ENCODE data around the gene RINL.

DNA sequence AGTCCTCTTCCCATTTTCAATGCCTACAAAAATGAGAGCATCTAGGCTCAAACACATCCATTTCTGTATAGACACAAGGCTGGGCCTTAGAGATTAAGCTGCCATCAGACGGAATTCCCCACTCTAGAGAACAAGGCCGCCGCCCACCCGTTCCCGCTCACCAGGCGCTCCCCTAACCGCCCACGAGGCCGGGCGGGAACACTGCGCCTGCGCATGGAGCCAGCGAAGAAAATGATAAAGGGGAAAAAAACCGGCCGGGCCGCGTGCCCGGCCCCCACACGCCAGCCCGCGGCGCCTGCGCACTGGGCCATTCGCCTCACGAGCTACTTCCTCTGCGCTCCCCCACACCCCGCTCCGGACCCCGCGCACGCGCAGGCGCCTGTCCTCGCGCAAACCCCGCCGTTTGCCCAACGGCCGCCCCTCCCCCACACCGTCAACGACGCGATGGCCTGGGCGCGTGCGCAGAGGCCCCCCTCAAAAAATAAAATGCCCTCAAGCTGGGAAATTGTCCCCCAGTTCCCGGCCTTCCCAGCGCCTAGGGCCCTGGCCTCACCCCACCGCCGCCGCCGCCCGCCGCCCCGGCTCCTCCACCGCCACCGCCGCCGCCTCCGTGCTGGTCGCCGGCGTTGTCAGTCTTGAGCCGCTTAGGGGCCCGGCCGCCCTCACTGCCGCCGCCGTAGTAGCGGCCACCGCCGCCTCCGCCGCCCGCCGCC lies 28.8 kb downstream of the RINL start:
- TF ChIP-seq POLR2A (IDR thresholded peaks at IDR 0.05; ENCODE audit: low read length) (no peak), GATA1 (IDR thresholded peaks at IDR 0.05; ENCODE audit: low read depth, low read length) (no peak)
